WTC11 (cell line): ENCODE results near the gene SVEP1. TPM values are rescaled to one million over a fixed set of nuclear protein-coding genes. Genes with fewer than 3 reads are reported as not detected.

Source experiments
- ATAC-seq: fragments of 200-7000 bp; cut with Tn5 transposase; 2 replicates; pipeline ENCODE4 v1.10.0; 2021; ENCODE audit warnings: mild to moderate bottlenecking, moderate library complexity
- CTCF ChIA-PET: fragments of 300-600 bp; sonication (Branson Sonifier 250); formaldehyde crosslinking; loops from one replicate; lab custom pipeline; 2021; ENCODE audit warnings: antibody characterized with exemption; lab: Charles Lee
- POLR2A ChIA-PET: fragments of 350-600 bp; sonication (Branson Sonifier 250); formaldehyde crosslinking; loops from one replicate; lab custom pipeline; 2021; ENCODE audit warnings: antibody characterized with exemption; lab: Charles Lee
- DNase-seq: peaks from one replicate; pipeline ENCODE4 v3.0.0; 2021; ENCODE audit warnings: low spot score
- H3K27ac Mint-ChIP-seq: 2 replicates; pipeline ENCODE4 v1.8.0; 2021; ENCODE audit warnings: mixed read lengths
- H3K27me3 Mint-ChIP-seq: 2 replicates; pipeline ENCODE4 v1.8.0; 2021; ENCODE audit warnings: low read depth, mild to moderate bottlenecking, moderate library complexity, mixed read lengths
- H3K36me3 Mint-ChIP-seq: 2 replicates; pipeline ENCODE4 v1.8.0; 2021; ENCODE audit warnings: mixed read lengths
- H3K4me1 Mint-ChIP-seq: 2 replicates; pipeline ENCODE4 v1.8.0; 2022; ENCODE audit warnings: mixed read lengths
- H3K4me3 Mint-ChIP-seq: 2 replicates; pipeline ENCODE4 v1.8.0; 2021; ENCODE audit warnings: mild to moderate bottlenecking, moderate library complexity, mixed read lengths
- H3K9me3 Mint-ChIP-seq: 2 replicates; pipeline ENCODE4 v1.8.0; 2021; ENCODE audit warnings: mixed read lengths
- AR ChIP-seq: fragments of 250-450 bp; sonication (Bioruptor Pico); IDR thresholded peaks from 2 replicates; pipeline ENCODE4 v1.9.0; 2021; ENCODE audit warnings: mild to moderate bottlenecking
- CDX4 ChIP-seq: fragments of 250-450 bp; sonication (Bioruptor Pico); IDR thresholded peaks from 2 replicates; pipeline ENCODE4 v1.9.0; 2021; ENCODE audit warnings: moderate library complexity, mild to moderate bottlenecking, inconsistent platforms, borderline replicate concordance
- ELF4 ChIP-seq: sonication (generic); formaldehyde crosslinking; IDR thresholded peaks from 2 replicates; pipeline ENCODE4 v1.8.1; 2022; ENCODE audit warnings: low read depth, mild to moderate bottlenecking, moderate library complexity, missing genetic modification reagents
- GRHL2 ChIP-seq: fragments of 250-450 bp; sonication (Bioruptor Pico); IDR thresholded peaks from 2 replicates; pipeline ENCODE4 v1.8.0; 2022; ENCODE audit warnings: mild to moderate bottlenecking, moderate library complexity; ENCODE audit not compliant: insufficient replicate concordance, severe bottlenecking
- GTF2I ChIP-seq: fragments of 250-450 bp; sonication (Bioruptor Pico); conservative IDR thresholded peaks from 2 replicates; pipeline ENCODE4 v1.4.0; 2021; ENCODE audit warnings: mild to moderate bottlenecking
- JUN ChIP-seq: sonication (generic); formaldehyde crosslinking; IDR thresholded peaks from 2 replicates; pipeline ENCODE4 v1.8.0; 2023; ENCODE audit warnings: mild to moderate bottlenecking, missing genetic modification reagents
- NFYB ChIP-seq: sonication (generic); formaldehyde crosslinking; conservative IDR thresholded peaks from 2 replicates; pipeline ENCODE4 v1.8.0; 2022; ENCODE audit warnings: low read depth, missing genetic modification reagents
- TEAD4 ChIP-seq: sonication (generic); formaldehyde crosslinking; IDR thresholded peaks from 2 replicates; pipeline ENCODE4 v1.8.0; 2022; ENCODE audit warnings: mild to moderate bottlenecking, missing genetic modification reagents
- ZNF121 ChIP-seq: sonication (generic); formaldehyde crosslinking; IDR thresholded peaks from 2 replicates; pipeline ENCODE4 v1.8.0; 2023; ENCODE audit warnings: missing genetic modification reagents
- ZNF138 ChIP-seq: sonication (generic); formaldehyde crosslinking; conservative IDR thresholded peaks from 2 replicates; pipeline ENCODE4 v1.8.1; 2022; ENCODE audit warnings: mild to moderate bottlenecking, moderate library complexity, missing genetic modification reagents
- ZNF512 ChIP-seq: sonication (generic); formaldehyde crosslinking; IDR thresholded peaks from 2 replicates; pipeline ENCODE4 v1.8.1; 2022; ENCODE audit warnings: missing genetic modification reagents, borderline replicate concordance
- total RNA-seq: library from RNA; stranded (reverse); gene quantifications from 3 replicates; pipeline ENCODE4 v1.2.3, GENCODE V29; 2021
- TF ChIP-seq, protein P1 (sequence below): fragments of 250-450 bp; sonication (Bioruptor Pico); IDR thresholded peaks from 2 replicates; pipeline ENCODE4 v1.8.0; 2021; ENCODE audit warnings: mild to moderate bottlenecking
- TF ChIP-seq, protein P2 (sequence below): sonication (generic); formaldehyde crosslinking; IDR thresholded peaks from 2 replicates; pipeline ENCODE4 v1.8.1; 2023; ENCODE audit warnings: mild to moderate bottlenecking, missing genetic modification reagents, borderline replicate concordance
- TF ChIP-seq, protein P3 (sequence below): sonication (generic); formaldehyde crosslinking; conservative IDR thresholded peaks from 2 replicates; pipeline ENCODE4 v1.8.1; 2023; ENCODE audit warnings: mild to moderate bottlenecking, low read depth, missing genetic modification reagents, moderate library complexity

SVEP1 gene
- total RNA-seq, 1 experiment from 2014 or later = 0.74 TPM

DNA sequence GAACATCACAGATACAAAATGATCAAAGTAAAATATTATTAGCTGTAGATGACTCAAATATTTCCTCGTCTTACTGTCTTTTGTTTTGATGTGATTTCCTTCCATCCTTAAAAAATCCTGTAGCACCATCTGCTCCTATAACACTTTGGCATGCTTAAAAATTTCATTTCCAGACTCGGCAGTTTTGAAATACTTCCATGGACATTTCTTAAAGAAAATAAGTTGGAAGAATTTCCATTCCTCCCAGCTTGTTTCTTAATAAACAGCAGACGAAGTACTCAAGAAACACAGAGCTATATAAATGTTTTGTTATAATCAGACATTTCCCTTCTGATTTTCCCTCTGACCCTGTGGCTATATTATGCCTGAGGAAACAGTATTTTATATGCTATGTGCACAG, 41.2 kb upstream of the SVEP1 start:
- CTCF ChIA-PET = interaction anchor here (1.7 kb wide), 1 partner anchor 280 kb away, joined by 5 read pairs; no protein-coding TSS in a partner anchor
- TF ChIP-seq NFYB (CRISPR knock-in tag) = no peak
- no peak for TF ChIP-seq ZNF512 (CRISPR knock-in tag)
- TF ChIP-seq, protein P1, sequence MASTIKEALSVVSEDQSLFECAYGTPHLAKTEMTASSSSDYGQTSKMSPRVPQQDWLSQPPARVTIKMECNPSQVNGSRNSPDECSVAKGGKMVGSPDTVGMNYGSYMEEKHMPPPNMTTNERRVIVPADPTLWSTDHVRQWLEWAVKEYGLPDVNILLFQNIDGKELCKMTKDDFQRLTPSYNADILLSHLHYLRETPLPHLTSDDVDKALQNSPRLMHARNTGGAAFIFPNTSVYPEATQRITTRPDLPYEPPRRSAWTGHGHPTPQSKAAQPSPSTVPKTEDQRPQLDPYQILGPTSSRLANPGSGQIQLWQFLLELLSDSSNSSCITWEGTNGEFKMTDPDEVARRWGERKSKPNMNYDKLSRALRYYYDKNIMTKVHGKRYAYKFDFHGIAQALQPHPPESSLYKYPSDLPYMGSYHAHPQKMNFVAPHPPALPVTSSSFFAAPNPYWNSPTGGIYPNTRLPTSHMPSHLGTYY (CRISPR knock-in tag) = no peak
- TF ChIP-seq GRHL2 = no peak
- TF ChIP-seq, protein P2, sequence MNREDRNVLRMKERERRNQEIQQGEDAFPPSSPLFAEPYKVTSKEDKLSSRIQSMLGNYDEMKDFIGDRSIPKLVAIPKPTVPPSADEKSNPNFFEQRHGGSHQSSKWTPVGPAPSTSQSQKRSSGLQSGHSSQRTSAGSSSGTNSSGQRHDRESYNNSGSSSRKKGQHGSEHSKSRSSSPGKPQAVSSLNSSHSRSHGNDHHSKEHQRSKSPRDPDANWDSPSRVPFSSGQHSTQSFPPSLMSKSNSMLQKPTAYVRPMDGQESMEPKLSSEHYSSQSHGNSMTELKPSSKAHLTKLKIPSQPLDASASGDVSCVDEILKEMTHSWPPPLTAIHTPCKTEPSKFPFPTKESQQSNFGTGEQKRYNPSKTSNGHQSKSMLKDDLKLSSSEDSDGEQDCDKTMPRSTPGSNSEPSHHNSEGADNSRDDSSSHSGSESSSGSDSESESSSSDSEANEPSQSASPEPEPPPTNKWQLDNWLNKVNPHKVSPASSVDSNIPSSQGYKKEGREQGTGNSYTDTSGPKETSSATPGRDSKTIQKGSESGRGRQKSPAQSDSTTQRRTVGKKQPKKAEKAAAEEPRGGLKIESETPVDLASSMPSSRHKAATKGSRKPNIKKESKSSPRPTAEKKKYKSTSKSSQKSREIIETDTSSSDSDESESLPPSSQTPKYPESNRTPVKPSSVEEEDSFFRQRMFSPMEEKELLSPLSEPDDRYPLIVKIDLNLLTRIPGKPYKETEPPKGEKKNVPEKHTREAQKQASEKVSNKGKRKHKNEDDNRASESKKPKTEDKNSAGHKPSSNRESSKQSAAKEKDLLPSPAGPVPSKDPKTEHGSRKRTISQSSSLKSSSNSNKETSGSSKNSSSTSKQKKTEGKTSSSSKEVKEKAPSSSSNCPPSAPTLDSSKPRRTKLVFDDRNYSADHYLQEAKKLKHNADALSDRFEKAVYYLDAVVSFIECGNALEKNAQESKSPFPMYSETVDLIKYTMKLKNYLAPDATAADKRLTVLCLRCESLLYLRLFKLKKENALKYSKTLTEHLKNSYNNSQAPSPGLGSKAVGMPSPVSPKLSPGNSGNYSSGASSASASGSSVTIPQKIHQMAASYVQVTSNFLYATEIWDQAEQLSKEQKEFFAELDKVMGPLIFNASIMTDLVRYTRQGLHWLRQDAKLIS (CRISPR knock-in tag) = no peak
- TF ChIP-seq, protein P3, sequence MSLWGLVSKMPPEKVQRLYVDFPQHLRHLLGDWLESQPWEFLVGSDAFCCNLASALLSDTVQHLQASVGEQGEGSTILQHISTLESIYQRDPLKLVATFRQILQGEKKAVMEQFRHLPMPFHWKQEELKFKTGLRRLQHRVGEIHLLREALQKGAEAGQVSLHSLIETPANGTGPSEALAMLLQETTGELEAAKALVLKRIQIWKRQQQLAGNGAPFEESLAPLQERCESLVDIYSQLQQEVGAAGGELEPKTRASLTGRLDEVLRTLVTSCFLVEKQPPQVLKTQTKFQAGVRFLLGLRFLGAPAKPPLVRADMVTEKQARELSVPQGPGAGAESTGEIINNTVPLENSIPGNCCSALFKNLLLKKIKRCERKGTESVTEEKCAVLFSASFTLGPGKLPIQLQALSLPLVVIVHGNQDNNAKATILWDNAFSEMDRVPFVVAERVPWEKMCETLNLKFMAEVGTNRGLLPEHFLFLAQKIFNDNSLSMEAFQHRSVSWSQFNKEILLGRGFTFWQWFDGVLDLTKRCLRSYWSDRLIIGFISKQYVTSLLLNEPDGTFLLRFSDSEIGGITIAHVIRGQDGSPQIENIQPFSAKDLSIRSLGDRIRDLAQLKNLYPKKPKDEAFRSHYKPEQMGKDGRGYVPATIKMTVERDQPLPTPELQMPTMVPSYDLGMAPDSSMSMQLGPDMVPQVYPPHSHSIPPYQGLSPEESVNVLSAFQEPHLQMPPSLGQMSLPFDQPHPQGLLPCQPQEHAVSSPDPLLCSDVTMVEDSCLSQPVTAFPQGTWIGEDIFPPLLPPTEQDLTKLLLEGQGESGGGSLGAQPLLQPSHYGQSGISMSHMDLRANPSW (CRISPR knock-in tag) = no peak
- no peak for TF ChIP-seq TEAD4 (CRISPR knock-in tag)
- no peak for TF ChIP-seq ZNF138 (CRISPR knock-in tag)
- no peak for TF ChIP-seq ELF4
- TF ChIP-seq ZNF121 (CRISPR knock-in tag) = no peak
- no peak for TF ChIP-seq AR (CRISPR knock-in tag)
- TF ChIP-seq CDX4 = no peak
- no peak for TF ChIP-seq GTF2I
- TF ChIP-seq JUN (CRISPR knock-in tag) = no peak
- TF ChIP-seq, all 79 proteins: peak for 0
- H3K4me1 Mint-ChIP-seq = peaks cover 8% of the 10 kb centered on the region; the same call in 1 of the 2 replicates
- no peak overlapping the region for H3K27ac Mint-ChIP-seq
- POLR2A ChIA-PET = no interaction called here
- H3K4me3 Mint-ChIP-seq = no peak overlapping the region
- no peaks in the 10 kb centered on the region for H3K27me3 Mint-ChIP-seq
- no peaks in the 10 kb centered on the region for H3K36me3 Mint-ChIP-seq
- ATAC-seq (no peak), DNase-seq (no peak)
- no peaks in the 10 kb centered on the region for H3K9me3 Mint-ChIP-seq
